GM06990 (cell line): ENCODE results near the gene CHCHD6.

Source experiments
- DNase-seq: peaks from one replicate; pipeline ENCODE4 v3.0.0-alpha.2; 2011; ENCODE audit not compliant: insufficient read length; ENCODE audit errors: extremely low read depth
- H3K27me3 ChIP-seq: replicated peaks from 2 replicates; pipeline ENCODE4 v1.6.0; 2011; ENCODE audit warnings: low read length; ENCODE audit not compliant: control insufficient read depth, insufficient read depth
- H3K36me3 ChIP-seq: 2 replicates; pipeline ENCODE4 v1.5.1; 2011; ENCODE audit warnings: low read length; ENCODE audit not compliant: control insufficient read depth, insufficient read depth
- H3K4me3 ChIP-seq: replicated peaks from 2 replicates; pipeline ENCODE4 v1.5.1; 2011; ENCODE audit warnings: low read depth, mild to moderate bottlenecking, control low read depth, low read length
- TF ChIP-seq, protein P1 (sequence below): IDR thresholded peaks from 2 replicates; pipeline ENCODE4 v1.5.1; 2011; ENCODE audit warnings: low read length, control low read depth, mild to moderate bottlenecking, inconsistent platforms; ENCODE audit not compliant: insufficient read depth, poor library complexity, severe bottlenecking

The CHCHD6 gene

DNA sequence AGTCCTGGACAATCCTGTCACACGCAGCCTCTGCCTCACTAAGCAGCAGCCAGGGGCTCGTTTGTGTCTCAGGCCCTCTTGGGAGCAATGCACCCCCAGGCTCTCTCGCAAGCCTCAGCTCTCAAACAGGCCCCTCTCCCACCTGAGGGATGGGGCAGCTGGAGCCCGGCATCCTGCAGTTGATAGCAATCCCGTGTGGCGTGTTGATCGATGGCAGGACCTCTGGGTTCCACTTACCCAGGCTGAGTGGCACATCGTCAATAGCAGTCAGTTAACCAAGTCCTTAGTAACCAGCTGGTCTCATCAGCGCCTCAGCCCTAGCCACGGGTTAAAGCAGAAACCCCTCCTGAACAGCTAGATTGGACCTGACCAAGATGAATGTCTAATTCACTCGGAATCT lies 242.4 kb downstream of the CHCHD6 start:
- DNase-seq = no peak
- no peaks in the 10 kb centered on the region for H3K36me3 ChIP-seq

DNA sequence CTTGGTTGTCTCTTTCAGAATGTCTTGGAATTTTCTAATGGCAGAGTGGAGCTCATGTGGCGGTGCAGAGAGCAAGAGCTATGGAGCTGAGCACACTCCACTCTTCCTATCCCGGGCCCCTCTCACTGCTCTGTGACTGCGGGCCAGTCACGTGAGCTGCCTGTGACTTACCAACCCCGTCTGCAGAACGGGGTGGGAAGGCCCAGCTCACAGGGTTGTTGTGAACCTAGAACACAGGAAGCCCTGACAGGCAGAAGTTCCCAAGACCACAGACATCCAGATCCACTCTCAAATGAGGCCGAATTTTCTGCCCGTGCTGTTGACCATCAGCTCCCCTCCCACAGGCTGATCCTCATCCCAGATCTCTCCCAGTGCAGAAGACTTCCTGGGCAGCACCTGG lies 243.4 kb downstream of the CHCHD6 start:
- H3K4me3 ChIP-seq = no peak overlapping the region
- DNase-seq = no peak
- no peaks in the 10 kb centered on the region for H3K36me3 ChIP-seq
- no peaks in the 10 kb centered on the region for H3K27me3 ChIP-seq
- TF ChIP-seq, protein P1, sequence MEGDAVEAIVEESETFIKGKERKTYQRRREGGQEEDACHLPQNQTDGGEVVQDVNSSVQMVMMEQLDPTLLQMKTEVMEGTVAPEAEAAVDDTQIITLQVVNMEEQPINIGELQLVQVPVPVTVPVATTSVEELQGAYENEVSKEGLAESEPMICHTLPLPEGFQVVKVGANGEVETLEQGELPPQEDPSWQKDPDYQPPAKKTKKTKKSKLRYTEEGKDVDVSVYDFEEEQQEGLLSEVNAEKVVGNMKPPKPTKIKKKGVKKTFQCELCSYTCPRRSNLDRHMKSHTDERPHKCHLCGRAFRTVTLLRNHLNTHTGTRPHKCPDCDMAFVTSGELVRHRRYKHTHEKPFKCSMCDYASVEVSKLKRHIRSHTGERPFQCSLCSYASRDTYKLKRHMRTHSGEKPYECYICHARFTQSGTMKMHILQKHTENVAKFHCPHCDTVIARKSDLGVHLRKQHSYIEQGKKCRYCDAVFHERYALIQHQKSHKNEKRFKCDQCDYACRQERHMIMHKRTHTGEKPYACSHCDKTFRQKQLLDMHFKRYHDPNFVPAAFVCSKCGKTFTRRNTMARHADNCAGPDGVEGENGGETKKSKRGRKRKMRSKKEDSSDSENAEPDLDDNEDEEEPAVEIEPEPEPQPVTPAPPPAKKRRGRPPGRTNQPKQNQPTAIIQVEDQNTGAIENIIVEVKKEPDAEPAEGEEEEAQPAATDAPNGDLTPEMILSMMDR = no peak

More for the DNA sequence above, 242.4 kb downstream of the CHCHD6 start:
- Histone ChIP-seq H3K4me3 (no peak overlapping the region), H3K27me3 (no peaks in the 10 kb centered on the region)
- TF ChIP-seq, protein P1 = no peak

DNA sequence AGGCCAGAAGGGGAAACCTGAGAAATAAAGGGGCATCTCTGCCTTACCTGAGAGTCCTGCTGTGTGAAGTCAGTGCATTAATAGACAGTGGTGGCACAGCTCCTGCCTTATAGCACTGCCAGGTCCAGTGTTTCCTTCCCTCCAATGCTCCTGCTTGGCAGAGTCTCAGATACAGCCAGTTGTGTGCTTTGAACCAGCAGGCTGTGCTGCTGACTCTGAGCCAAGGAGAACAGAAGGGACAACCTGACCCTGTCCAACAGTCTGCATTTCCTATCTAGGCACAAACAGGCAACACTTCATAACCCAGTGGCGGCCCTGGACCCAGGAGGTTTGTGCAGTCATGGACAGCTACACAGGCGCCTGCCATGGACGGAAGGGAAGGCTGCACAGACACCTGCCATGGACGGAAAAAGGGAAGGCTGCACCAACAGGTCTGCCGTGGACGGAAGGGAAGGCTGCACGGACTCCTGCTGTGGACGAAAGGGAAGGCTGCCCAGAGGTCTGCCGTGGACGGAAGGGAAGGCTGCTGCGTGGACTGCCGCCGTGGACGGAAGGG lies 245.0 kb downstream of the CHCHD6 start:
- Histone ChIP-seq H3K36me3 (no peaks in the 10 kb centered on the region), H3K4me3 (no peak overlapping the region), H3K27me3 (no peaks in the 10 kb centered on the region)
- no peak for DNase-seq
- TF ChIP-seq, protein P1 = no peak

DNA sequence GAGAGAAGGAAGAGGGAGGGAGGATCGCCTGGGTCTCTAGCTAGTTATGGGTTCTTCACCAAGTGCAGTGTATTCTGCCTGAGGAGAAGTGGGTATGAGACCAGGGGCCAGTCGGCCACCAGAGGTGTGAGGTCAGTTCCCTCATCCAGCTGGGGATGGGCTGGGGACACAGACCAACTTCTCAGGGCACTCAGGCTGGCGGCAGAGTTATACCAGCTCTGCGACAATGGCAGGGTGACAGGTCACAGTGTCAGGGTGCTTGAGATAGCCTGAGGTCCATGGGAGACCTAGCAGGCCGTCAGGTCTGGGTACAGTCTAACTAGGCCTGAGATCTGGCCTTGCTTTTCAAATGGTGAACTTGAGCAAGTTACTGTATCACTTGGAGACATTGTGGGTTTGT lies 247.5 kb downstream of the CHCHD6 start:
- H3K4me3 ChIP-seq = no peak overlapping the region
- TF ChIP-seq, protein P1 = no peak
- no peak for DNase-seq

DNA sequence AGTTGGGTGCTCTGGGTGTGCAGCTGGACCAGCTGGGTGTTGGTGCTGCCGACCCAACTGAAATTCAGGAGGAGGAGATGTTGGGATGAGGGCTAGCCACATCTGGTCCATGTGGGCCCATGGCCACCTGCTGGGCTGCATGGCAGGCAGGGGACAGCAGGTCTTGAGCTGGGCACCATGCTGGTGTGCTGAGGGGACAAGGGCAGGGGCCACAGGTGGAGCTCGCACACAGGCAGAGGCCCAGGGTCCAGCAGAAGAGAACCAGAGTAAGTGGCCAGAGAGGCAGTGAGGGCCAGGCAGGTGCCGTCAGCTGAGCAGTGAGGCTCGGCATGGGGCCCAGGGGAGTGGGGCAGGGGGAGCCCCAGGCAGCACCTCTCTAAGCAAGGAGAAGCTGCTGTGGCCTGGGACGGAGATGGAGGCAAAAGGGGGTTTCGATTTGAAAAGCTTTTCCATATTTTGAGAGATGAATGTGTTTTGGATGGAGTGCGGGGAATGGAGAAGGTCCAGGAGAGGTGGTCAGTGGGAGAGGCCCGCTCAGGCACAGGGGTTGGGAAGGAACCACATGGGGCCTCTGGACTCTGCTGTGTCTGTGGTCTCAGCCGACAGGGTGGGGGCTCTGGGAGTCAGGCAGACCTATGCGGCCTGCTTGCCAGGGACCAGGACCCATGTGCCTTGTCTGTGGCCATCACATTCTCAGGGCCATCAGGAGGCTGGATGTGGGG lies 248.4 kb downstream of the CHCHD6 start:
- DNase-seq = no peak
- TF ChIP-seq, protein P1 = no peak
- H3K4me3 ChIP-seq = no peak overlapping the region

More for the DNA sequence above, 247.5 kb downstream of the CHCHD6 start:
- H3K36me3 ChIP-seq = no peaks in the 10 kb centered on the region
- no peaks in the 10 kb centered on the region for H3K27me3 ChIP-seq

More for the DNA sequence above, 248.4 kb downstream of the CHCHD6 start:
- Histone ChIP-seq H3K27me3 (no peaks in the 10 kb centered on the region), H3K36me3 (no peaks in the 10 kb centered on the region)
